ENCODE data around the gene CREB1. TPM values are rescaled to one million over a fixed set of nuclear protein-coding genes. Genes with fewer than 3 reads are reported as not detected.

The CREB1 gene
- total and polyA plus RNA-seq, 9 of the 15 experiments (the other 6 are each of a cell fraction or from before 2014, with no cell fraction given): 8.9 to 51.3 (median 19.5) TPM

- CTCF ChIA-PET (ENCODE audit: low intra/inter-chr PET ratio): no interaction called here
- BruUV-seq (replicated peaks): no TSS peak
These were observed 17.1 kb downstream of the CREB1 start for GRCh38 chr2:207546822-207547221.

More at GRCh38 chr2:207546822-207547221, 17.1 kb downstream of the CREB1 start:
- H3K9ac ChIP-seq (ENCODE audit: insufficient read depth in 1 of 2, low read depth in 2 of 2, low read length in 2 of 2): no peak overlapping the region
- no peak overlapping the region for H3K4me3 ChIP-seq
- H3K4me2 ChIP-seq (ENCODE audit: insufficient read depth, low read length): no peak overlapping the region
- peaks cover 0 to 4% of the 10 kb centered on the region in 2 experiments; a peak in 3 of 5 replicates for H3K4me1 ChIP-seq (replicated peaks in 1 of 2; ENCODE audit: control insufficient read depth in 2 of 2, insufficient read depth in 2 of 2, low read length in 2 of 2)
- no peak for FAIRE-seq
- ATAC-seq: no peak
- H3K27ac ChIP-seq (ENCODE audit: extremely low read depth, low read depth, low read length): no peak overlapping the region
- no peaks in the 10 kb centered on the region for H3K9me1 ChIP-seq (ENCODE audit: control insufficient read depth, insufficient read depth, low read length)
- peaks cover 2% of the 10 kb centered on the region; the same call in 1 of the 3 replicates for H3K36me3 ChIP-seq (ENCODE audit: control insufficient read depth, insufficient read depth, low read length)
- TF ChIP-seq ZBTB40 (IDR thresholded peaks at IDR 0.05): no peak
- no peak for TF ChIP-seq ZBTB40 (CRISPR knock-in tag; IDR thresholded peaks at IDR 0.05)
- TF ChIP-seq CEBPB (tag; IDR thresholded peaks at IDR 0.05): 0 out of 2 replicates have a peak, but pooled peaks have one; percentile 20
- no peak for TF ChIP-seq ZNF695 (CRISPR knock-in tag; IDR thresholded peaks at IDR 0.05)
- no peak for TF ChIP-seq SMAD4 (CRISPR knock-in tag; conservative IDR thresholded peaks at IDR 0.05)
- TF ChIP-seq CEBPG (CRISPR knock-in tag; IDR thresholded peaks at IDR 0.05): no peak
- TF ChIP-seq CEBPG (tag; conservative IDR thresholded peaks at IDR 0.05 in 1 of 2, IDR thresholded peaks at IDR 0.05 in 1 of 2): peak in 1 of 2 experiments; percentile 43; a peak in 2 of 4 replicates
- intact Hi-C loops (cut with micrococcal nuclease) (no loop called here), in situ Hi-C loops (cut with MboI) (no loop called here)
- no peaks in the 10 kb centered on the region for H3K9me3 ChIP-seq (replicated peaks; ENCODE audit: control insufficient read depth, insufficient read depth, low read depth, low read length)
- H2AFZ ChIP-seq (ENCODE audit: low read depth, low read length): no peak overlapping the region
- POLR2A ChIA-PET: interaction anchor here (2.1 kb wide), 1 partner anchor 17 kb away, joined by 5 read pairs; the partner anchor contains the start of gene CREB1
- peaks cover 91% of the 10 kb centered on the region for H3K79me2 ChIP-seq (ENCODE audit: control insufficient read depth, insufficient read depth, low read length)
- no peaks in the 10 kb centered on the region for H3K27me3 ChIP-seq (ENCODE audit: control insufficient read depth in 2 of 2, insufficient read depth in 2 of 2, low read length in 2 of 2)
- no peak for DNase-seq (ENCODE audit: extremely low read depth in 1 of 4, low spot score in 3 of 4)
- H4K20me1 ChIP-seq (replicated peaks; ENCODE audit: control insufficient read depth, insufficient read depth, low read length): no peaks in the 10 kb centered on the region

Data from K562 (cell line).